A549 (cell line): ENCODE data around the gene OR2T35.

Experiments
- MAFK ChIP-seq: fragments of 450-650 bp; IDR thresholded peaks from 2 replicates; pipeline ENCODE4 v1.6.1; 2014; ENCODE audit not compliant: partially characterized antibody
- TF ChIP-seq, protein P1 (sequence below): fragments of >200 bp; sonication (Bioruptor Twin); formaldehyde crosslinking; IDR thresholded peaks from 3 replicates; pipeline ENCODE4 v1.5.1; 2016

DNA sequence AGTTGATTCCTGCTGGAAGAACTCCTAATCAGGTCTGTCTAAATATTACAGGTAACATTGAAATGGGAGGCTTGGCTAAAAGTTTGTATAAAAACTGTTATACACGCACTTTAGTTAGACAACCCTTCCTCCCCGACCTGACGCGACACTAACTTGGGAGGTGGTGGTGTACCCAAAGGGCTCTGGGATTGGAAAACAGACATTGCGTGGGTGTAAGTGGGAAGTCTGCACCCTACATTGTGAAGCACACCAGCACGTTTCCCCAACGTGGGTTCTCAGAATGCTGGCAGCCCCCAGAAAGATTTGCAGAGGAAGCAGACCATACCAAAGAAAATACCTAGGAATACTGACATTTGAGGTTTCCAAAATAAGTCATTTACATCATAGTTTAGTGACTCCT is 27.0 kb downstream of the OR2T35 start:
- TF ChIP-seq, protein P1, sequence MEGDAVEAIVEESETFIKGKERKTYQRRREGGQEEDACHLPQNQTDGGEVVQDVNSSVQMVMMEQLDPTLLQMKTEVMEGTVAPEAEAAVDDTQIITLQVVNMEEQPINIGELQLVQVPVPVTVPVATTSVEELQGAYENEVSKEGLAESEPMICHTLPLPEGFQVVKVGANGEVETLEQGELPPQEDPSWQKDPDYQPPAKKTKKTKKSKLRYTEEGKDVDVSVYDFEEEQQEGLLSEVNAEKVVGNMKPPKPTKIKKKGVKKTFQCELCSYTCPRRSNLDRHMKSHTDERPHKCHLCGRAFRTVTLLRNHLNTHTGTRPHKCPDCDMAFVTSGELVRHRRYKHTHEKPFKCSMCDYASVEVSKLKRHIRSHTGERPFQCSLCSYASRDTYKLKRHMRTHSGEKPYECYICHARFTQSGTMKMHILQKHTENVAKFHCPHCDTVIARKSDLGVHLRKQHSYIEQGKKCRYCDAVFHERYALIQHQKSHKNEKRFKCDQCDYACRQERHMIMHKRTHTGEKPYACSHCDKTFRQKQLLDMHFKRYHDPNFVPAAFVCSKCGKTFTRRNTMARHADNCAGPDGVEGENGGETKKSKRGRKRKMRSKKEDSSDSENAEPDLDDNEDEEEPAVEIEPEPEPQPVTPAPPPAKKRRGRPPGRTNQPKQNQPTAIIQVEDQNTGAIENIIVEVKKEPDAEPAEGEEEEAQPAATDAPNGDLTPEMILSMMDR = no peak
- no peak for TF ChIP-seq MAFK
